ENCODE measurements around the gene PREB.

DNA sequence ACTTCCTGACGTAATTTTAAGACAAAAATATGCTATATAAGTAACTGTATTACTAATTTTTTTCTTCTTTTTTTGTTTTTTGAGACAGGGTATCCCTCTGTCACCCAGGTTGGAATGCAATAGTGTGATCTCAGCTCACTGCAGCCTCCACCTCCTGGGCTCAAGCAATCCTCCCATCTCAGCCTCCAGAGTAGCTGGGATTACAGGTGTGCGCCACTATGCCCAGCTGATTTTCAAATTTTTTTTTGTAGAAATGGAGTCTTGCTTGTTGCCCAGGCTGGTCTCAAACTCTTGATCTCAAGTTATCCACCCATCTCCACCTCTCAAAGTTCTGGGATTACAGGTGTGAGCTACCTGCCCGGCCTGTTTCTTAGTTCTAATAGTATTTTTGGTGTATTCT, 44.0 kb upstream of the PREB start:
- TF ChIP-seq POLR2A (IDR thresholded peaks at IDR 0.05): no peak
- TF ChIP-seq, protein P1, sequence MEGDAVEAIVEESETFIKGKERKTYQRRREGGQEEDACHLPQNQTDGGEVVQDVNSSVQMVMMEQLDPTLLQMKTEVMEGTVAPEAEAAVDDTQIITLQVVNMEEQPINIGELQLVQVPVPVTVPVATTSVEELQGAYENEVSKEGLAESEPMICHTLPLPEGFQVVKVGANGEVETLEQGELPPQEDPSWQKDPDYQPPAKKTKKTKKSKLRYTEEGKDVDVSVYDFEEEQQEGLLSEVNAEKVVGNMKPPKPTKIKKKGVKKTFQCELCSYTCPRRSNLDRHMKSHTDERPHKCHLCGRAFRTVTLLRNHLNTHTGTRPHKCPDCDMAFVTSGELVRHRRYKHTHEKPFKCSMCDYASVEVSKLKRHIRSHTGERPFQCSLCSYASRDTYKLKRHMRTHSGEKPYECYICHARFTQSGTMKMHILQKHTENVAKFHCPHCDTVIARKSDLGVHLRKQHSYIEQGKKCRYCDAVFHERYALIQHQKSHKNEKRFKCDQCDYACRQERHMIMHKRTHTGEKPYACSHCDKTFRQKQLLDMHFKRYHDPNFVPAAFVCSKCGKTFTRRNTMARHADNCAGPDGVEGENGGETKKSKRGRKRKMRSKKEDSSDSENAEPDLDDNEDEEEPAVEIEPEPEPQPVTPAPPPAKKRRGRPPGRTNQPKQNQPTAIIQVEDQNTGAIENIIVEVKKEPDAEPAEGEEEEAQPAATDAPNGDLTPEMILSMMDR (IDR thresholded peaks at IDR 0.05 in 4 of 5, conservative IDR thresholded peaks at IDR 0.05 in 1 of 5): no peak
